GM18868 (cell line): ENCODE data around the gene TCF12.
"Not testable (repeated sequence)": the region's sequence is repeated elsewhere in the genome, so short reads cannot be mapped to it uniquely, and the experiment has no call there.

Experiments used
- ATAC-seq: cut with Tn5 transposase; IDR thresholded peaks from one replicate; pipeline ENCODE4 v1.9.1; 2021; ENCODE audit warnings: mild to moderate bottlenecking, moderate library complexity; ENCODE audit not compliant: unreplicated experiment

The TCF12 gene

DNA sequence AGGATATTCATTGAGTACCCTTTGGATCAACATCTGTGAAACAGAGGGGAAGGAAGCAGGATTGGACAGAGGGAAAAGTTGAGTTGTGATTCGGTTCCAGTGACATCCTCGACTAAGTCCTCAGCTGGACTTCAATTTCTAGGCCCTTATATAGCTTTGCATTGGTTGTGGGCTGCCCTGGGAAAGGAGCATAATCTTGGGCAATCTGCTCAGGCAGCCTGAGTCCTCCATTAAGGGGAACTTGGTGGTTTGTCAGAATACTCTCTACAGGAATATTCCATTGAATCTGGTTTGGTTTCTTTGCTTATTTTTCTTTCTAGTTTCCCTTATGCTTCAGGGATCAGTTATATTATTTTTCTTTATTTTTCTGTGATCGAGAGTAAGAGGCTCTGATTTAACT is 94.1 kb downstream of the TCF12 start:
- ATAC-seq: no peak

DNA sequence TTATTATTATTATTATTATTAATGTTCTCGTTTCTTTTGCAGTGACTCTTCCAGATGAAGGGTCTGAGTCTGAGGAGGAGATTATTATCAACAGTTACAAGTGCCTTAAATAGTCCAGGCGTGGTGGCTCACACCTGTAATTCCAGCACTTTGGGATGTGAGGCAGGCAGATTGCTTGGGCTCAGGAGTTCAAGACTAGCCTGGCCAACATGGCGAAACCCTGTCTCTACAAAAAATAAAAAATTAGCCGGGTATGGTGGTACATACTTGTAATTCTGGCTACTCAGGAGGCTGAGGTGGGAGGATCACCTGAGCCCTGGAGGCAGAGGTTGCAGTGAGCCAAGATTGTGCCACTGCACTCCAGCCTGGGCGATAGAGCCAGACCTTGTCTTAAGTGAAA is 96.5 kb downstream of the TCF12 start:
- ATAC-seq: not testable (repeated sequence)

DNA sequence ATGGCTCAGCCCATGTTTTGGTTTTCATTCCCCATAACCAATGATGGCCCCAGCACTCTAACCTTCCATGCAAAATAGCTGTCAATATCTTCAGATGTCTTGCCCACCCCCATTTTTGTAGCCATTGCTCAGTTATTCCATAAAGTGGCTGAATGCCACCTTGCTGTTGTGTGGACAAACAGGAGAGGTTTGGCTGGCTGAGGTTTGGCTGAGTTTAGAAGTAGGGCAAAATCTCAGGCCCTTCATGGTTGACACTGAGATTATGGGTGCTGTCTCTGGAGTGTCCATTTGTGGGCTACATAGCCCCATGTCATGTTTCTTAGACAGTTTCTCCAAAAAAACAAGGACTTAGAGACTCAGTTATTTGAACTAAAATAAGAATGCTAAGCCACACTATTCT is 96.9 kb downstream of the TCF12 start:
- ATAC-seq: no peak

DNA sequence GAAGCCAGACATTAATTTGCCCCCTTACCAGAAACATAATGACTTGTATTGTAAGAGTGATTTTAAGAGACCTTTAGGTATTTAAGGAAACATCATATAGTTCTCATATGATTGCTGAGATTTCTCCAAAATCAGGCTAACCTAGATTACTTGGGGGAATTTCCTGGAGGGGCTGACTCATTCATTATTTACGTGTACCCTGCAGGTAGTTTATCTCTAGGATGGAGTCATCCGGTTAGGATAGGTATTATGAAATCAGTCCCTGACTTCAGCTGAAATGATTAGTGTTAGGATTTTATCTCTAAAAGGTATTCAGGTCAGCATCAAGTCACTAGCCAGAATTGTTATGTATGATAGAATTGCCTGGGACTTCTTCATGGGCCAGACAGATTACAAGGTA is 97.5 kb downstream of the TCF12 start:
- no peak for ATAC-seq

DNA sequence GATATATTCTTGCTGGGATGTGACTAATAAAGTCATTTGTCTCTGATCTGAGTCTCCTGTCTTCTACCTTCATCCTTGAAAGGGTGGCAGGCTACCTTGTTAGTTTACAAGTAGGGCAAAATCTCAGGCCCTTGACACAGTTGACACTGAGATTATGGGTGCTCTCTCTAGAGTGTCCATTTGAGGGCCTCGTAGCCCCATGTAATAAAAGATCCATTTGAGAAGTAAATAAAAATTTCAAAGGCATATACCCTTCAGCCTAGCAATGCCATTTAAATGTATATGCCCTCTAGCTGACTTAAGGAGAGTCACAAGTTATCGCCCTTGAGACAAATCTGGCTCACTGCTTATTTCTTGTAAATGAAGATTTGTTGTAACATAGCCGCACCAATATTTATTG is 98.6 kb downstream of the TCF12 start:
- no peak for ATAC-seq

DNA sequence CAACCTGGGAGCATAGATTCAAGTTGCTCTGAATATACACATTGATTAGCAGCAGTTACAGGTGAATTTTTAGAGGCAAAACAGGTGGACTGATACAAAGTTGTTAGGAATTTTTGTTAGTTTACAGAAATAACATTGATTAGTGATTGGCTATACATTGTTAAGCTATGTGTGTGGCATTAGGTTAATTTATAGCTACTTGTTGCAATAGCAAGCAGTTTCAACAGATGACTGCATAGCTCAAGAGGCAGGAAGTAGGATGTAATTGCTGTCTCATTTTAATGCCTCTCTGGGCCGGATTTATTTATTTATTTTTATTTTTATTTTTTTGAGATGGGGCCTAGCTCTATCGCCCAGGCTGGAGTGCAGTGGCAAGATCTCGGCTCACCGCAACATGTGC is 99.7 kb downstream of the TCF12 start:
- no peak for ATAC-seq

DNA sequence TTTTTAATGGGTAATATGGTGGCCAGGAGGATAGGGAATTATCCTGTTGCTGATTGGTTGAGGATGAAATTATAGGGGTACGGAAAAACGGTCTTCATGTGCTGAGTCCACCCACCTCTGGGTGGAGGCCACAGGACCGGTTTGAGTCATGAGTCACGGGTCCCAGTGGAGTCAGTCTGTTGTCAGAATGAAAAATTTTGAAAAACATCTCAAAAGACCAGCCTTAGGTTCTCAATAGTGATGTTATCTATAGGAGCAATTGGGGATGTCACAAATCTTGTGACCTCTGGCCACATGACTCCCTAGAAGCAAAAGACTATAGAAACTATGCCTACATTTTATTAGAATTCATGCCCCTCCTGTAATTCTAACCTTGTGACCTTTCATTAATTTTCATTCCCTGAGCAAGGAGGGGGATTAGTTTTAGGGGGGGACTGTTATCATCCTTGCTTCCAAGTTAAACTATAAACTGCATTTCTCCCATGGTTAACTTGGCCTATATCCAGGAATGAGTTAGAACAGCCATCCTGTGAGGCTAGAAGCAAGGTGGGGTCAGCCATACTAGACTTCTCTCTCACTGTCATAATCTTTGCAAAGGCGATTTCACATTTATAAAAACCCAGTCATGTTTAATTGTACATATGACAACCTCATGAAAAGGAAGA is 101.2 kb downstream of the TCF12 start:
- no peak for ATAC-seq

DNA sequence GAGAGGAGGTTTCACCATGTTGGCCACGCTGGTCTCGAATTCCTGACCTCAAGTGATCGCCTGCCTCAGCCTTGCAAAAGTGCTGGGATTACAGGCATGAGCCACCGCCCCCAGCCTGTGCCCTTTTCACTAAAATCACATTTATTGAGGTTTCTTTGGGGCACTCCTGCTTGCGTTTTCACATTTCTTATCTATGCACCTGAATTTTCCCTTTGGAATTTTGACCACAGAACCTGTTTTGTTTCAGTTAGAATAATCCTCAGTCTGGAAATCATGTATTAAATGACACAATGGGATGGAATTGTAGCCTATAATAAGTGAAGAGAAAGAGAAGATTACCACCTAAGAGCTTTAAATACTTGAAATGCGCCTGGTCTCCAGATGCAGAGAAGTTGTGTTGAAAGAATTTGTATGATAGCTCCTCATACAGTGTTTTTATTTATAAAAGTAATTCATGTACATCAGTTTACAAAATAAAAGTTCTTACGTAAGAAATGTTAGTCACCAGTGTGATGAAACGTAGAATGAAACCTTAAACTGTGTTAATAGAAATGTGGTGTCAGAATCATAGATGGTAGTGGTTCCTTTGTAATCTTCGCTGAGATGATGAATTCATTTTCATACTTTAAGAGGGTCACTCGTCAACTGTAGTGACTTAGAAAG is 107.0 kb downstream of the TCF12 start:
- ATAC-seq: no peak

DNA sequence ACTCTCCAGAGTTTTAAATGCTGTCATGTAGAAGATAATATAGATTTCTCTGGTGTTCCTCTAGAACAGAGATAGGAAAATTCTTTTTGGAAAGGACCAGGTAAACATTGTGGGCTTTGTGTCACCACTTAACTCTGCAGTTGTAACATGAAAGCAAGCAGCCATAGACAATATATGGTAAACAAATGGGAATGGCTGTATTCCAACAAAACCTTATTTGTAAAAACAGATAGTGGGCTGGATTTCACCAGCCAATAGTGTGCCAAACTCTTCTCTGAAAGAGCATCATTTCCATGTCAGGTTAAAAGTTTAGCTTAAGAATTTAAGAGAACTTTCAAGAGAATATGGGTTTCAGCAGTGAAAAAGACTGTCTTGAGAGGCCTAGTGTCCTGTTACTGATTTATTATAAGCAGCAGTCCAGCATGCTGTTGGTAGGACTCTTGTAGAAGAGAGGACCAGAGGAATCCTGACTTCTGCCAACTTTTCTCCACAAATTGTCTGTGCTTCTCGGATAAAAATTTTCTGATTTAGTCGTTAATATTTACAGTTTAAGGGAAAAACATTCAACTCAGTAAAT is 107.7 kb downstream of the TCF12 start:
- ATAC-seq: no peak

DNA sequence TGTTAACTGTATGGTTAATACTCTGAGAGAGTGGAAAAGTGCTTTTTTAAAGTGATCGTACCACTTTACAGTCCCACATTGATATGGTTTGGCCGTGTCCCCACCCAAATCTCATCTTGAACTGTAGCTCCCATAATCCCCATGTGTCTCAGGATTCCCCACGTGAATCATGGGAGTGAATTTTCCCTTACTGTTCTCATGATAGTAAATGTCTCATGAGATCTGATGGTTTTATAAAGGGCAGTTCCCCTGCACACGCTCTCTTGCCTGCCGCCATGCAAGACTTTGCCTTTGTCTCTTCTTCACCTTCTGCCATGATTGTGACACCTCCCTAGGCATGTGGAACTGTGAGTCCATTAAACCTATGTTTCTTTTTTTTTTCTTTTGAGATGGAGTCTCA is 109.2 kb downstream of the TCF12 start:
- no peak for ATAC-seq

DNA sequence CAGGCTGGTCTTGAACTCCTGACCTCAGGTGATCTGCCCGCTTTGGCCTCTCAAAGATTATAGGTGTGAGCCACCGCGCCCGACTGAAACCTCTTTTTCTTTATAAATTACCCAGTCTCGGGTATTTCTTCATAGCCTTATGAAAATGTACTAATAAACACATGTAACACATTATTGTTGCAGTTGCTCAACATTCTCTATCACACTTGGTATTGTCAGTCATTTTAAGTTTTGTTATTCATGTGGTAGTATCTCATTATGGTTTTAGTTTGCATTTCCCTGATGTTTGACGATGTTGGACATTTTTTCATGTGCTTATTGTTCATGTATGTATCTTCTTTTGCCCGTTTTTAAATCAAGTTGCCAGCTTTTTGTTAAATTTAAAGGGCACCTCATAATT is 109.7 kb downstream of the TCF12 start:
- ATAC-seq: no peak

DNA sequence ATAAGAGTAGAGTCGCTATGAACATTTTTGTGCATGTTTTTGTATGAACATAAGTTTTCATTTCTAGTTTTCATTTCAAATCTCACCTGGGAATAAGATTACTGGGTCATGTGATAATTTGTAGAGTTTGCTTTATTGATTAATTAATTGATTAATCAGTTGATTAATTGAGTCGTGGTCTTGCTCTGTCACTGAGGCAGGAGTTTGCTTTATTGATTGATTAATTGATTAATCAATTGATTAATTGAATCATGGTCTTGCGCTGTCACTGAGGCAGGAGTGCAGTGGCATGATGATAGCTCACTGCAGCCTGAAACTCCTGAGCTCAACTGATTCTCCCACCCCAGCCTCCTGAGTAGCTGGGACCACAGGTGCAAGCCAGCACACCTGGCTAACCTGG is 111.6 kb downstream of the TCF12 start:
- ATAC-seq: no peak

DNA sequence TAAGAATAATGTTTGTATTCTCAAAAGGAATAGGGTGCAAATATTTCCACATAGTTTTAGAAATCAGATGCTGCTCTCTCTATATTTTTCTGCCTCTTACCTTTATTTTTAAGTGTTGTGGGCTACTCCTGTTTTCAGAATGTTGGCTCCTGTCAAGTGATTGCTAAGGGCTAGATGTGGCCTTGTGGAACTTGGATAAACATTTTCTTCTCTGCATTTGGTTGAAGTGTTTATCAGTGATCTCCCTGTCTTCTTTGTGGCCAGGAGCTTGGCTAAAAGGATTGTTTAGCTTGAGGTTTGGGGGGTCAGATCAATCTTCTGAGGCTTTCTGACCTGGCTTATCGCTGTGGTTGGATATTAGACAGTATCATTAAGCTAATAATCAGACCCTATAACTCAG is 112.6 kb downstream of the TCF12 start:
- no peak for ATAC-seq

DNA sequence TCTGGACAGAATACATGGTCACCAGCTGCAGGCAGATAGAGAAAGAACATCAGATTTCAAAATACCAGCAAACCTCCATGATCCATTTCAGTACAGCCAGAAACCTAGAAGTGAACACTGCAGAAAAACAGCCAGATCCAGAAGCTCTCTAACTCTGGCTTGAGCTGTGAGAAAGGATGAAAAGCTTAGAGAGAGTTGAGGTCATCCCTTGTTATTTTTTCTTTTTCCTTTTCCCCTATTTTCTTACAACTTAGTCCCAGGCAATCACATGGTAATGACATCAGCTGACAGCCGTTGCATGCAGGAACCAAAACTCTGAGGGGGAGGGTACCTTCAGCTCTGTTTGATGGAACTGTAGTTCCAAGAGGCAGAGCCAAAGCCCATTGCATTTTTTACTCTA is 113.2 kb downstream of the TCF12 start:
- no peak for ATAC-seq

DNA sequence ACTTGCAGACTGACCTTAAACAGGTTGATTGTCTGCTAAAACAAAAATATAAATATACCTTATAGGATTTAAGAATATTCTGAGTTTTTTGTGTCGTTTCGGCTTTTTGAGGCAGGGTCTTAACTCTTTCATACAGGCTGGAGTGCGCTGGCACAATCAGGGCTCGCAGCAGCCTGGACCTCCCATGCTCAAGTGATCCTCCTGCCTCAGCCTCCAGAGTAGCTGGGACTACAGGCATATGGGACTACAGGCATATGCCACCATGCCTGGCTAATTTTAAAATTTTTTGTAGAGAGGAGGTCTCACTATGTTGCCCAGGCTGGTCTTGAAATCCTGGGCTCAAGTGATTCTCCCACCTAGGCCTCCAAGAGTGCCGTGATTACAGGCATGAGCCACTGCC is 113.9 kb downstream of the TCF12 start:
- no peak for ATAC-seq

DNA sequence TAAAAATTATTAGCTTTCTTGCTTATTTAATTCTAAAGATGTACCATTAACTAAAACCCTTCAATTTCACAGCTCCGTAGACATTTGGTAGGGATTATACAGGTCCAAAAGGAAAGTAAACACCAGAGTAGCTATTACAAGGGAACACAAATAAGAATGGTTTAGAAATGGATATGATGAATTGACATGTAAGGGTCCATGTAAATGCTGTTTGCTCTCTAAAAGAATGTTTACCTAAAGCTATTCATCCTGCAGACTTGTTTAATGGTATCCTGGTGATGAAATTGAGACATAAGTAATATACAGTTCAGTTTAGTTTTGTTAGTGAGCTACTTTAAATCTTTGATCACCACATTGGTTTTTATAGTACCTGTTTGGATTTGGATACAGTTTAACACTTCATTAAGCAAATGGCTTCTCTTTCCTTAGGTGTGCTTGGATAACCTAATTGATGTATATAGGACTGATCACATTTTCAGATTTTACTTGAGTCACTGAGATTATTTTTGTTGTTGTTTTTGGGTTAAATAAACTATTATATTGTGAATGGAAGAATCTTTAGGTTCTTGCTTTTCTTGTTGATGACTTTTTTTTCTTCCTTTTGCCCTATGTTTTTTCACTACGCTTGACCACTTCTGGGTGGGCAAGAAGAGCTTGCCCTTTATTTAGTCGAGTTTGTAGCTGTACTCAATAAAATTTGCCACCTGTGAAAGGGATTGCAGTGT is 115.4 kb downstream of the TCF12 start:
- no peak for ATAC-seq

DNA sequence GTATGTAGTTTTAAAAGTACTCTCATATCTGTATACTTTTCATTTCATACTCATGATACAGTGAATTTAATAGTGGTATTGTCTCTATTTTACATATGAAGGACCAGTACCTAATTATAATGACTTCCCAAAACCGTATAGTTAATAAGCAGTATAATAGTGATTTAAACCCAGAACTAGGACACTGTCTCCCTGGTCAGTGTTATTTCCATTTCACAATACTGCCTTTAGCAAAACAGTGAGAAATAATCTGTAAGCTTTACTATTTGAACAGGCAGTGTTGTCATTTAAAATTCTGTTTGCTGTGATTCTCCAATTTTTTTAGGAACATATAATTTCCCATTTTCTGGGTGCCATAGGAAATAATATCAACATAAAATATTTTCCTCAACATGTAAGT is 116.2 kb downstream of the TCF12 start:
- ATAC-seq: no peak

DNA sequence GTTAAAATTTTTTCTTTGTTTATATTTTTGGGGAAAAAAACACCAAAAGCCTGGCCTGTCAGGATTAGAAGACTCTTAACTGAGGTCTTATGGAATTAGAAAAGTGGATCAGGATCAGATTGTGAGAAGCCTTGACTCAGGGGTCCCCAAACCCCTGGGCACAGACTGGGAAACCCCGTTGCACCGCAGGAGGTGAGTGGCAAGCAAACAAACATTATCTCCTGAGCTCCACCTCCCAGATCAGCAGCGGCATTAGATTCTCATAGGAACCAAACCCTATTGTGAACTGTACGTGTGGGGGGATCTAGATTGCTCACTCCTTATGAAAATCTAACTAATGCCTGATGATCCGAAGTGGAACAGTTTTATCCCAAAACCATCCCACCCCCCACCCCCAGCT is 117.2 kb downstream of the TCF12 start:
- no peak for ATAC-seq

DNA sequence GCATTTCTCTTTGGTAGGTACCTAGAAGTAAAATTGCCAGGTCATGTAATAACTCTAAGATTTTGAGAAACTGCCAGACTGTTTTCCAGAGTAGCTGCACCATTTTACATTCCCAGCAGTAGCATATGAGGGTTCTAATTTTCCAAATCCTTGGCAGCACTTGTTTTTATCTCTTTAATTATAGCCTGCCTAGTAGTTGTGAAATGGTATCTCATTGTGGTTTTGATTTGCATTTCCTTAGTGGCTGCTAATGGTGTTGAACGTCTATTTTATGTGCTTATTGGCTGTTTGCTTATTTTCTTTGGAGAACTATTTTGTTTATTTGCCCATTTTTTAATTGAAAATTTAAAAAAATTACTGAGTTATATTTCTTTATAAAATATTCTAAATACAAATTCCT is 117.9 kb downstream of the TCF12 start:
- ATAC-seq: no peak

DNA sequence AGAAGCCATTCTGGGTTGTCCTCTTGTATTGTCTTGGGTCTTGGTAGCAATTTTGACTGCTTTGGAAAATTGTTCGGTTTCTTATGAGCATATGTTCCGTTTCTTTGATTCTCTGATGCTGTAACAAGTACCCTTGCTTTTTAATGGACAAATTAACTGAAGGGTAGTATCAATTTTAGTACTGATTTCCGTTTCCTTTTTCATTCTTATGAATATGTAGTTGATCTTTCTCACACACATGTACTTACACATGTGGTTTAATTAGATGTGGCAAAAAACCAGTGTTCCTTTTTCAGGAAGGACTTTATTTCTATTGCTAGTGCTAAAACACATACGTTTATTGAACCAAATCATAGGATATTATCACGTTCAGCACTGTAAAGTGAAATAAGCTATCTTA is 119.1 kb downstream of the TCF12 start:
- ATAC-seq: no peak

DNA sequence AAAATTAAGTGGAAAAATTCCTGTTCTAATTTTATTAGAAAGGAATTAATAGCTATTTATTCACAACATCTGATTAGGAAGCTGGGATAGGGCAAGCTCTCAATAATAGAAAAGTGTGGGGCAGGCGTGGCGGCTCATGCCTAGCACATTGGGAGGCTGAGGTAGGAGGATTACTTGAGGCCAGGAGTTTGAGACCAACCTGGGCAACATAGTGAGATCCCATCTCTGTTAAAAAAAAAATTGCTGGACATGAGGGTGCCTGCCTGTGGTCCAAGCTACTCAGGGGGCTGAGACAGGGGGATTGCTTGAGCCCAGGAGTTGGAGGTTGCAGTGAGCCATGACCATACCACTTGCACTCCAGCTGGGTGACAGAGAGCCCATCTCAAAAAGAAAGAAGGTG is 119.6 kb downstream of the TCF12 start:
- ATAC-seq: no peak

DNA sequence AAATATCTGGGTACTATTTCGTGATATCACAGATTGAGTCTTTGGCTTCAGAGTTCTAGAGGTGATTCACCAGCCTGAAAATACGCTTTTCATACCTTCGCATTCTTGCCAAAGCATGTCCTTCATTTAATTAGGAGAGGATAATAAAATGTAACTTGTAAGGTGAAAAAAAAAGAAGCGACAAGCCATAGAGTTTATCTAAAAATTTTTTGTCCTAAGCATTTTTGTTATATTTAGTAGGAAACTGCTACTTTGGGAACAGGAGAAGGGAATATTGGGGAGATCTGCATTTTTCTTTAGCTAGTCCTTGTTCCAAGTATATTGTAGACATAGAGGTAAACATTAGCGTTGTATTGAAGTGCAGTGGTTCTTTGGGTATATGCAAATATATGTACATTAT is 120.1 kb downstream of the TCF12 start:
- no peak for ATAC-seq
